Nephron (organoid): ENCODE measurements around the gene TAPBP.
A peak's percentile ranks its signal among the peaks of the same experiment; 100 is the strongest.
"Not testable (repeated sequence)": the region's sequence is repeated elsewhere in the genome, so short reads cannot be mapped to it uniquely, and the experiment has no call there.

Experiments used
- H3K27ac Mint-ChIP-seq, 3 experiments: 2 replicates each; pipeline ENCODE4 v1.8.0; 2020; ENCODE audit warnings: mixed read lengths in 3 of 3, mild to moderate bottlenecking in 2 of 3, moderate library complexity in 1 of 3
- H3K27me3 Mint-ChIP-seq: 2 replicates; pipeline ENCODE4 v1.8.0; 2021; ENCODE audit warnings: low read depth, mild to moderate bottlenecking, moderate library complexity, mixed read lengths
- H3K36me3 Mint-ChIP-seq: 2 replicates; pipeline ENCODE4 v1.8.0; 2020; ENCODE audit warnings: low read depth, mixed read lengths
- H3K4me1 Mint-ChIP-seq: 2 replicates; pipeline ENCODE4 v1.8.0; 2020; ENCODE audit warnings: mixed read lengths
- H3K4me3 Mint-ChIP-seq, 3 experiments: 2 replicates each; pipeline ENCODE4 v1.8.0; 2020; ENCODE audit warnings: mild to moderate bottlenecking in 3 of 3, mixed read lengths in 3 of 3, moderate library complexity in 2 of 3
- H3K9me3 Mint-ChIP-seq: 2 replicates; pipeline ENCODE4 v1.8.0; 2020; ENCODE audit warnings: mixed read lengths
- CTCF ChIP-seq, 3 experiments: fragments of 200-600 bp; sonication (generic); IDR thresholded peaks; one replicate each; pipeline ENCODE4 v1.5.0; 2021; ENCODE audit warnings: antibody characterized with exemption in 3 of 3; ENCODE audit not compliant: unreplicated experiment in 3 of 3

TAPBP gene

GRCh38 chr6:33288921-33289783 is 24.7 kb downstream of the TAPBP start, which contains the start of the genes PFDN6 and WDR46:
PFDN6 (plus strand) TSS chr6:33289601; CDS start chr6:33289857, 256 bp downstream.
WDR46 (minus strand) TSS chr6:33289239; CDS start chr6:33289170, 69 bp downstream.
- Mint-ChIP-seq H3K36me3 (peaks cover 35% of the 10 kb centered on the region), H3K9me3 (no peaks in the 10 kb centered on the region), H3K27me3 (no peaks in the 10 kb centered on the region), H3K4me1 (peaks cover 31% of the 10 kb centered on the region), H3K27ac (peak within 1 kb of the TSS; percentile 56 to 69 (median 66)), H3K4me3 (peak within 1 kb of the TSS; percentile 96 to 98 (median 98))
- TF ChIP-seq CTCF (IDR thresholded peaks at IDR 0.05; ENCODE audit: unreplicated experiment in 3 of 3): no peak

GRCh38 chr6:33288141-33288920 is 25.5 kb downstream of the TAPBP start:
- Mint-ChIP-seq H3K9me3 (no peaks in the 10 kb centered on the region), H3K27me3 (no peaks in the 10 kb centered on the region), H3K4me3 (peak overlapping the region; percentile 96 to 98 (median 98)), H3K36me3 (peaks cover 33% of the 10 kb centered on the region), H3K27ac (peak overlapping the region in 2 of 3 experiments; percentile 66 to 69), H3K4me1 (peaks cover 31% of the 10 kb centered on the region)
- no peak for TF ChIP-seq CTCF (IDR thresholded peaks at IDR 0.05; ENCODE audit: unreplicated experiment in 3 of 3)

- no peaks in the 10 kb centered on the region for H3K27me3 Mint-ChIP-seq
- H3K4me3 Mint-ChIP-seq: peak overlapping the region; percentile 96 to 98 (median 98)
- no peak for TF ChIP-seq CTCF (IDR thresholded peaks at IDR 0.05; ENCODE audit: unreplicated experiment in 3 of 3)
- peaks cover 31% of the 10 kb centered on the region for H3K4me1 Mint-ChIP-seq
- no peaks in the 10 kb centered on the region for H3K9me3 Mint-ChIP-seq
- no peak overlapping the region for H3K27ac Mint-ChIP-seq
- H3K36me3 Mint-ChIP-seq: peaks cover 32% of the 10 kb centered on the region
These were observed 26.6 kb downstream of the TAPBP start for GRCh38 chr6:33286946-33287914.

- H3K4me3 Mint-ChIP-seq, H3K9me3 Mint-ChIP-seq, H3K27me3 Mint-ChIP-seq, H3K27ac Mint-ChIP-seq: not testable (repeated sequence)
- H3K36me3 Mint-ChIP-seq: peaks cover 40% of the 10 kb centered on the region
- H3K4me1 Mint-ChIP-seq: peaks cover 19% of the 10 kb centered on the region
These were observed 28.7 kb downstream of the TAPBP start for GRCh38 chr6:33285214-33285613.

- no peak for TF ChIP-seq CTCF (IDR thresholded peaks at IDR 0.05; ENCODE audit: unreplicated experiment in 3 of 3)
- no peak overlapping the region for H3K27ac Mint-ChIP-seq
- no peaks in the 10 kb centered on the region for H3K9me3 Mint-ChIP-seq
- H3K4me1 Mint-ChIP-seq: peaks cover 12% of the 10 kb centered on the region
- H3K36me3 Mint-ChIP-seq: peaks cover 34% of the 10 kb centered on the region
- H3K27me3 Mint-ChIP-seq: no peaks in the 10 kb centered on the region
- H3K4me3 Mint-ChIP-seq: no peak overlapping the region
These were observed 33.3 kb downstream of the TAPBP start for GRCh38 chr6:33280539-33280938.
